PC-3 (cell line): ENCODE results near the gene GUSB. TPM values are rescaled to one million over a fixed set of nuclear protein-coding genes. Genes with fewer than 3 reads are reported as not detected.
A peak's percentile ranks its signal among the peaks of the same experiment; 100 is the strongest.
"Not testable (repeated sequence)": the region's sequence is repeated elsewhere in the genome, so short reads cannot be mapped to it uniquely, and the experiment has no call there.

ENCODE experiments used
- ATAC-seq: fragments of 200-7000 bp; cut with Tn5 transposase; 2 replicates; pipeline ENCODE4 v1.9.1; 2020; ENCODE audit warnings: mild to moderate bottlenecking, moderate library complexity
- BruUV-seq: library from RNA; stranded (reverse); fragments of 400-500 nt; replicated peaks from 2 replicates; lab custom pipeline; 2021; lab: Mats Ljungman, UMichigan
- CTCF ChIA-PET: fragments of 300-600 bp; sonication (Branson Sonifier 250); formaldehyde crosslinking; loops from one replicate; lab custom pipeline; 2022; ENCODE audit warnings: antibody characterized with exemption; lab: Charles Lee
- POLR2A ChIA-PET: fragments of 300-600 bp; sonication (Branson Sonifier 250); formaldehyde crosslinking; loops from one replicate; lab custom pipeline; 2022; ENCODE audit warnings: antibody characterized with exemption; ENCODE audit not compliant: unreplicated experiment; lab: Charles Lee
- DNase-seq: peaks from one replicate; pipeline ENCODE4 v3.0.0-alpha.2; 2015
- H2AFZ ChIP-seq: fragments of 300-600 bp; sonication (generic); 2 replicates; pipeline ENCODE4 v1.6.0; 2016; ENCODE audit warnings: antibody characterized with exemption, low read length
- H3F3A ChIP-seq: fragments of 300-600 bp; sonication (generic); one replicate; pipeline ENCODE4 v1.6.0; 2017; ENCODE audit warnings: antibody characterized with exemption, low read length, control low read depth, mild to moderate bottlenecking; ENCODE audit not compliant: unreplicated experiment
- H3K27ac ChIP-seq: fragments of 300-600 bp; sonication (generic); 2 replicates; pipeline ENCODE4 v1.5.1; 2016; ENCODE audit warnings: mild to moderate bottlenecking, low read length
- H3K27me3 ChIP-seq: fragments of 300-600 bp; sonication (generic); 2 replicates; pipeline ENCODE4 v1.6.1; 2016; ENCODE audit warnings: low read length, mixed read lengths
- H3K36me3 ChIP-seq: fragments of 300-600 bp; sonication (generic); 2 replicates; pipeline ENCODE4 v1.6.1; 2016; ENCODE audit warnings: low read depth, mixed run types, low read length, mixed read lengths
- H3K4me1 ChIP-seq: fragments of 300-600 bp; sonication (generic); 2 replicates; pipeline ENCODE4 v1.5.1; 2016; ENCODE audit warnings: low read length; ENCODE audit not compliant: insufficient read depth
- H3K4me2 ChIP-seq: fragments of 300-600 bp; sonication (generic); 2 replicates; pipeline ENCODE4 v1.6.0; 2016; ENCODE audit warnings: low read length
- H3K4me3 ChIP-seq: fragments of 300-600 bp; sonication (generic); 2 replicates; pipeline ENCODE4 v1.5.1; 2016; ENCODE audit warnings: mild to moderate bottlenecking, low read length, mixed read lengths
- H3K79me2 ChIP-seq: fragments of 300-600 bp; sonication (generic); 2 replicates; pipeline ENCODE4 v1.6.1; 2017; ENCODE audit warnings: low read length, mixed read lengths
- H3K9ac ChIP-seq: fragments of 300-600 bp; sonication (generic); 2 replicates; pipeline ENCODE4 v1.6.0; 2016; ENCODE audit warnings: mild to moderate bottlenecking, low read length
- H3K9me2 ChIP-seq: fragments of 300-600 bp; sonication (generic); replicated peaks from 2 replicates; pipeline ENCODE4 v1.6.1; 2016; ENCODE audit warnings: mixed run types, low read length, mixed read lengths
- H3K9me3 ChIP-seq: fragments of 300-600 bp; sonication (generic); 2 replicates; pipeline ENCODE4 v1.6.1; 2016; ENCODE audit warnings: low read length, mixed read lengths
- H4K20me1 ChIP-seq: fragments of 300-600 bp; sonication (generic); 2 replicates; pipeline ENCODE4 v1.6.1; 2016; ENCODE audit warnings: low read length, mixed read lengths
- CTCF ChIP-seq: fragments of 300-600 bp; sonication (generic); conservative IDR thresholded peaks from 2 replicates; pipeline ENCODE4 v1.5.1; 2017; ENCODE audit warnings: antibody characterized with exemption, low read depth, mild to moderate bottlenecking, low read length
- EZH2 ChIP-seq: fragments of 300-600 bp; sonication (generic); IDR thresholded peaks from one replicate; pipeline ENCODE4 v1.6.1; 2017; ENCODE audit warnings: antibody characterized with exemption, mild to moderate bottlenecking, low read length; ENCODE audit not compliant: unreplicated experiment
- EZH2phosphoT487 ChIP-seq: fragments of 300-600 bp; sonication (generic); IDR thresholded peaks from 2 replicates; pipeline ENCODE4 v1.6.1; 2018; ENCODE audit warnings: mild to moderate bottlenecking, antibody characterized with exemption, low read length, borderline replicate concordance
- intact Hi-C: fragments of 100-400 bp; cut with micrococcal nuclease; formaldehyde crosslinking; loops from 2 replicates; pipeline ENCODE4 v1.9.0; 2023
- total RNA-seq: library from RNA; depleted of rRNA; stranded (reverse); fragments of >200 nt; gene quantifications from 2 replicates; pipeline ENCODE4 v1.2.3, GENCODE V29; 2014

The GUSB gene
- total RNA-seq, 1 experiment from 2014 or later = 37.4 TPM

- ATAC-seq = peak; percentile 8; the same call in 1 of the 2 replicates
- intact Hi-C loops = loop anchor here (10.0 kb wide), 1 partner anchor 281 kb away; no protein-coding TSS in a partner anchor
- H3K9ac ChIP-seq = no peak overlapping the region
- no peaks in the 10 kb centered on the region for H3K36me3 ChIP-seq
- TF ChIP-seq EZH2 (no peak), EZH2phosphoT487 (no peak), CTCF (no peak)
- no peaks in the 10 kb centered on the region for H3K9me3 ChIP-seq
- H3F3A ChIP-seq = no peaks in the 10 kb centered on the region
- H3K27ac ChIP-seq = no peak overlapping the region
- ChIA-PET CTCF (no interaction called here), POLR2A (interaction anchor here (0.5 kb wide), 1 partner anchor 34 kb away, joined by 3 read pairs; no protein-coding TSS in a partner anchor)
- H3K4me1 ChIP-seq = peaks cover 14% of the 10 kb centered on the region
- no TSS peak for BruUV-seq
- H3K9me2 ChIP-seq = no peaks in the 10 kb centered on the region
- H3K79me2 ChIP-seq = no peaks in the 10 kb centered on the region
- no peaks in the 10 kb centered on the region for H3K27me3 ChIP-seq
- H2AFZ ChIP-seq = no peak overlapping the region
- no peak overlapping the region for H3K4me3 ChIP-seq
- no peaks in the 10 kb centered on the region for H4K20me1 ChIP-seq
- DNase-seq = no peak
- peak overlapping the region; percentile 20 for H3K4me2 ChIP-seq
These were observed 33.6 kb upstream of the GUSB start for GRCh38 chr7:66015440-66016130.

GRCh38 chr7:66013938-66014337 lies 31.9 kb upstream of the GUSB start:
- Histone ChIP-seq H3K4me3 (no peak overlapping the region), H3K9me2 (no peaks in the 10 kb centered on the region), H3K4me1 (peaks cover 14% of the 10 kb centered on the region), H3F3A (no peaks in the 10 kb centered on the region), H3K79me2 (no peaks in the 10 kb centered on the region), H3K4me2 (no peak overlapping the region), H3K36me3 (no peaks in the 10 kb centered on the region), H2AFZ (no peak overlapping the region), H3K27me3 (no peaks in the 10 kb centered on the region), H4K20me1 (no peaks in the 10 kb centered on the region), H3K27ac (no peak overlapping the region), H3K9me3 (no peaks in the 10 kb centered on the region), H3K9ac (no peak overlapping the region)
- ChIA-PET CTCF (no interaction called here), POLR2A (interaction anchor here (0.6 kb wide), 1 partner anchor 243 kb away, joined by 5 read pairs; no protein-coding TSS in a partner anchor)
- BruUV-seq = no TSS peak
- intact Hi-C loops = loop anchor here (10.0 kb wide), 1 partner anchor 279 kb away; no protein-coding TSS in a partner anchor
- peak; percentile 35 for DNase-seq
- TF ChIP-seq EZH2phosphoT487 (no peak), CTCF (peak; percentile 49)
- peak; percentile 80 for ATAC-seq

- Histone ChIP-seq H2AFZ (no peak overlapping the region), H3K79me2 (no peaks in the 10 kb centered on the region), H3K27ac (no peak overlapping the region), H3K4me2 (no peak overlapping the region), H3K27me3 (no peaks in the 10 kb centered on the region), H3K36me3 (no peaks in the 10 kb centered on the region), H3K9me3 (no peaks in the 10 kb centered on the region), H3F3A (no peaks in the 10 kb centered on the region), H3K9me2 (no peaks in the 10 kb centered on the region), H3K4me3 (no peak overlapping the region), H3K9ac (no peak overlapping the region), H4K20me1 (no peaks in the 10 kb centered on the region), H3K4me1 (no peaks in the 10 kb centered on the region)
- ChIA-PET POLR2A (no interaction called here), CTCF (no interaction called here)
- intact Hi-C loops = no loop called here
- TF ChIP-seq CTCF (no peak), EZH2phosphoT487 (no peak), EZH2 (no peak)
- no peak for ATAC-seq
- DNase-seq = no peak
- BruUV-seq = no TSS peak
These were observed 25.2 kb upstream of the GUSB start for GRCh38 chr7:66007232-66007631.

GRCh38 chr7:66005115-66005671 lies 23.2 kb upstream of the GUSB start:
- POLR2A ChIA-PET, intact Hi-C loops, BruUV-seq: not testable (repeated sequence)

More at GRCh38 chr7:66005115-66005671, 23.2 kb upstream of the GUSB start:
- H3K27ac ChIP-seq, H3F3A ChIP-seq, H3K9me3 ChIP-seq, H4K20me1 ChIP-seq, H3K4me2 ChIP-seq, H3K9me2 ChIP-seq, H3K4me1 ChIP-seq, H3K36me3 ChIP-seq, H3K79me2 ChIP-seq, H3K27me3 ChIP-seq, ATAC-seq, CTCF ChIA-PET, H2AFZ ChIP-seq, DNase-seq, H3K4me3 ChIP-seq, H3K9ac ChIP-seq: not testable (repeated sequence)
